ENCODE data around the gene PIEZO1. TPM values are rescaled to one million over a fixed set of nuclear protein-coding genes. Genes with fewer than 3 reads are reported as not detected.
A peak's percentile ranks its signal among the peaks of the same experiment; 100 is the strongest.

The PIEZO1 gene
- total RNA-seq, 1 donor from 2014 or later: 247 TPM

GRCh38 chr16:88807142-88807625, 22.2 kb upstream of the PIEZO1 start:
- H3K4me3 Mint-ChIP-seq (ENCODE audit: unreplicated experiment): no peak overlapping the region
- Histone ChIP-seq H3K27me3 (ENCODE audit: insufficient read depth, low read length) (no peaks in the 10 kb centered on the region), H3K4me3 (ENCODE audit: insufficient read depth, low read depth, low read length) (no peak overlapping the region), H3K79me2 (ENCODE audit: insufficient read depth, low read length) (peaks cover 49% of the 10 kb centered on the region), H3K27ac (ENCODE audit: low read depth, low read length) (no peak overlapping the region), H3K4me2 (ENCODE audit: low read length) (no peak overlapping the region), H3K9me3 (ENCODE audit: insufficient read depth, low read depth, low read length) (no peaks in the 10 kb centered on the region), H4K20me1 (ENCODE audit: insufficient read depth, low read length) (peaks cover 39% of the 10 kb centered on the region), H2AFZ (ENCODE audit: low read depth, low read length) (no peak overlapping the region), H3K4me1 (ENCODE audit: insufficient read depth, low read length) (peaks cover 31% of the 10 kb centered on the region), H3K9ac (ENCODE audit: low read length) (no peak overlapping the region), H3K36me3 (ENCODE audit: insufficient read depth, low read length) (peaks cover 3% of the 10 kb centered on the region)
- no peaks in the 10 kb centered on the region for H3K27me3 Mint-ChIP-seq (ENCODE audit: low read depth, unreplicated experiment)
- peaks cover 2% of the 10 kb centered on the region for H3K36me3 Mint-ChIP-seq (ENCODE audit: low read depth, unreplicated experiment)
- no peak for FAIRE-seq
- H3K27ac Mint-ChIP-seq (ENCODE audit: unreplicated experiment): no peak overlapping the region
- TF ChIP-seq EZH2 (IDR thresholded peaks at IDR 0.05; ENCODE audit: insufficient read depth, low read length): no peak
- TF ChIP-seq CTCF (IDR thresholded peaks at IDR 0.05; ENCODE audit: insufficient read depth, low read depth, low read length): no peak
- no peaks in the 10 kb centered on the region for H3K9me3 Mint-ChIP-seq (ENCODE audit: unreplicated experiment)
- H3K4me1 Mint-ChIP-seq (ENCODE audit: low read depth, unreplicated experiment): no peaks in the 10 kb centered on the region
- DNase-seq (ENCODE audit: low read depth): no peak

- H3K4me3 ChIP-seq (ENCODE audit: insufficient read depth, low read depth, low read length): no peak overlapping the region
- H3K9ac ChIP-seq (ENCODE audit: low read length): no peak overlapping the region
- H3K36me3 Mint-ChIP-seq (ENCODE audit: low read depth, unreplicated experiment): peaks cover 2% of the 10 kb centered on the region
- no peak overlapping the region for H3K4me3 Mint-ChIP-seq (ENCODE audit: unreplicated experiment)
- no peak overlapping the region for H3K27ac ChIP-seq (ENCODE audit: low read depth, low read length)
- TF ChIP-seq CTCF (IDR thresholded peaks at IDR 0.05; ENCODE audit: insufficient read depth, low read depth, low read length) (no peak), EZH2 (IDR thresholded peaks at IDR 0.05; ENCODE audit: insufficient read depth, low read length) (no peak)
- no peak for DNase-seq (ENCODE audit: low read depth)
- H3K36me3 ChIP-seq (ENCODE audit: insufficient read depth, low read length): peaks cover 3% of the 10 kb centered on the region
- no peaks in the 10 kb centered on the region for H3K9me3 ChIP-seq (ENCODE audit: insufficient read depth, low read depth, low read length)
- no peaks in the 10 kb centered on the region for H3K9me3 Mint-ChIP-seq (ENCODE audit: unreplicated experiment)
- no peaks in the 10 kb centered on the region for H3K4me1 Mint-ChIP-seq (ENCODE audit: low read depth, unreplicated experiment)
- no peak overlapping the region for H3K4me2 ChIP-seq (ENCODE audit: low read length)
- no peaks in the 10 kb centered on the region for H3K27me3 Mint-ChIP-seq (ENCODE audit: low read depth, unreplicated experiment)
- H3K27ac Mint-ChIP-seq (ENCODE audit: unreplicated experiment): no peak overlapping the region
- H4K20me1 ChIP-seq (ENCODE audit: insufficient read depth, low read length): peaks cover 39% of the 10 kb centered on the region
- FAIRE-seq: no peak
- no peak overlapping the region for H2AFZ ChIP-seq (ENCODE audit: low read depth, low read length)
- H3K4me1 ChIP-seq (ENCODE audit: insufficient read depth, low read length): peaks cover 32% of the 10 kb centered on the region
- peaks cover 49% of the 10 kb centered on the region for H3K79me2 ChIP-seq (ENCODE audit: insufficient read depth, low read length)
- no peaks in the 10 kb centered on the region for H3K27me3 ChIP-seq (ENCODE audit: insufficient read depth, low read length)
Measured at GRCh38 chr16:88806491-88807111, 21.6 kb upstream of the PIEZO1 start.

GRCh38 chr16:88805887-88806393, 20.9 kb upstream of the PIEZO1 start:
- H2AFZ ChIP-seq (ENCODE audit: low read depth, low read length): no peak overlapping the region
- no peak overlapping the region for H3K9ac ChIP-seq (ENCODE audit: low read length)
- no peaks in the 10 kb centered on the region for H3K9me3 Mint-ChIP-seq (ENCODE audit: unreplicated experiment)
- H4K20me1 ChIP-seq (ENCODE audit: insufficient read depth, low read length): peaks cover 37% of the 10 kb centered on the region
- DNase-seq (ENCODE audit: low read depth) (no peak), FAIRE-seq (no peak)
- no peak overlapping the region for H3K27ac ChIP-seq (ENCODE audit: low read depth, low read length)
- peaks cover 42% of the 10 kb centered on the region for H3K79me2 ChIP-seq (ENCODE audit: insufficient read depth, low read length)
- H3K9me3 ChIP-seq (ENCODE audit: insufficient read depth, low read depth, low read length): no peaks in the 10 kb centered on the region
- no peaks in the 10 kb centered on the region for H3K4me1 Mint-ChIP-seq (ENCODE audit: low read depth, unreplicated experiment)
- H3K4me3 ChIP-seq (ENCODE audit: insufficient read depth, low read depth, low read length): no peak overlapping the region
- peak overlapping the region; percentile 91 for H3K4me2 ChIP-seq (ENCODE audit: low read length)
- H3K36me3 ChIP-seq (ENCODE audit: insufficient read depth, low read length): peaks cover 3% of the 10 kb centered on the region
- TF ChIP-seq EZH2 (IDR thresholded peaks at IDR 0.05; ENCODE audit: insufficient read depth, low read length): no peak
- TF ChIP-seq CTCF (IDR thresholded peaks at IDR 0.05; ENCODE audit: insufficient read depth, low read depth, low read length): no peak
- H3K4me1 ChIP-seq (ENCODE audit: insufficient read depth, low read length): peaks cover 29% of the 10 kb centered on the region
- H3K27ac Mint-ChIP-seq (ENCODE audit: unreplicated experiment): no peak overlapping the region
- peaks cover 2% of the 10 kb centered on the region for H3K36me3 Mint-ChIP-seq (ENCODE audit: low read depth, unreplicated experiment)
- H3K4me3 Mint-ChIP-seq (ENCODE audit: unreplicated experiment): no peak overlapping the region
- H3K27me3 Mint-ChIP-seq (ENCODE audit: low read depth, unreplicated experiment): no peaks in the 10 kb centered on the region
- H3K27me3 ChIP-seq (ENCODE audit: insufficient read depth, low read length): no peaks in the 10 kb centered on the region

Data from astrocyte (in vitro differentiated cells and primary cell).